Heart right ventricle (tissue), 16 donors: Measurements from ENCODE around the gene B4GALT5. TPM values are rescaled to one million over a fixed set of nuclear protein-coding genes. Genes with fewer than 3 reads are reported as not detected.

ENCODE experiments used
- ATAC-seq, 8 donors: fragments of 200-7000 bp; cut with Tn5 transposase; one replicate each; pipeline ENCODE4 v1.9.1; 2020; ENCODE audit warnings: mild to moderate bottlenecking in 8 of 8, moderate library complexity in 8 of 8, moderate number of reproducible peaks in 1 of 8
- DNase-seq, 2 donors: peaks; one replicate each; pipeline ENCODE4 v3.0.0-alpha.2; 2020
- H3K27ac ChIP-seq, 10 donors: fragments of 200-600 bp; sonication (generic) in 2 of 10; one replicate each; pipeline versions ENCODE4 v1.5.0 to v1.8.0; 2020 to 2022; ENCODE audit warnings: mild to moderate bottlenecking in 3 of 10
- H3K27me3 ChIP-seq, 7 donors: fragments of 200-600 bp; one replicate each; pipeline ENCODE4 v1.8.0; 2021 to 2022; ENCODE audit warnings: mild to moderate bottlenecking in 2 of 7
- H3K36me3 ChIP-seq, 9 donors: fragments of 200-600 bp; sonication (generic) in 1 of 9; one replicate each; pipeline versions ENCODE4 v1.5.0 to v1.8.0; 2020 to 2022; ENCODE audit warnings: mild to moderate bottlenecking in 2 of 9
- H3K4me1 ChIP-seq, 9 donors: fragments of 200-600 bp; sonication (generic) in 1 of 9; one replicate each; pipeline versions ENCODE4 v1.5.0 to v1.8.0; 2020 to 2022; ENCODE audit warnings: mild to moderate bottlenecking in 4 of 9
- H3K4me3 ChIP-seq, 10 donors: fragments of 200-600 bp; sonication (generic) in 2 of 10; one replicate each; pipeline versions ENCODE4 v1.5.0 to v1.8.0; 2020 to 2022; ENCODE audit warnings: mild to moderate bottlenecking in 7 of 10, moderate library complexity in 2 of 10
- H3K9me3 ChIP-seq, 11 donors: fragments of 200-600 bp in 10 of 11; sonication (generic) in 2 of 11; one replicate each; pipeline versions ENCODE4 v1.5.0 to v1.8.0; 2013 to 2022; ENCODE audit warnings: mild to moderate bottlenecking in 2 of 11, control low read depth in 1 of 11, moderate library complexity in 1 of 11
- WGBS, 2 donors: extraction: QIAGEN DNeasy Blood & Tissue Kit; methylation state at CpG; one replicate each; pipeline ENCODE4 v1.1.7; 2013; ENCODE audit warnings: inconsistent platforms in 1 of 2; 5-methylcytosine and 5-hydroxymethylcytosine counted together
- intact Hi-C, 10 donors: fragments of 100-400 bp; cut with DNase I; formaldehyde crosslinking; loops; one replicate each; pipeline versions ENCODE4 v1.11.1 to v1.14.2; 2022
- polyA plus RNA-seq, 2 donors: library from polyadenylated mRNA; stranded (reverse); fragments of 200-250 nt; gene quantifications; one replicate each; pipeline ENCODE4 v1.2.3, GENCODE V29; 2013
- total RNA-seq, 10 donors: library from RNA; stranded (reverse); fragmentation: NEBNext Ultra II Directional in 3 of 10; extraction: Animal tissue kit (Norgen Biotek cat#: 25700) in 3 of 10; gene quantifications; one replicate each; pipeline versions ENCODE4 v1.2.1 to v1.2.4, GENCODE V29; 2021 to 2023
- TF ChIP-seq, protein P1 (sequence below), 9 donors: fragments of 200-600 bp; sonication (generic) in 2 of 9; IDR thresholded peaks; one replicate each; pipeline versions ENCODE4 v1.5.0 to v1.8.0; 2021 to 2022; ENCODE audit warnings: antibody characterized with exemption in 9 of 9, mild to moderate bottlenecking in 5 of 9, moderate library complexity in 1 of 9
- donor health status: Arrhythmogenic right ventricular cardiomyopathy.
- donor health status: ischemic (EF 13 %, LVEDD 7.1; RV severe dilation, severe dysfunction).
- donor health status: healthy with polysubstance abuse.
- donor health status: DM: no; HTN: yes; CAD: no.
- donor health status: DM: no; HTN: no; CAD: no.
- donor health status: ischemic (EF 25% LVEDD 6.9; RV normal size, moderate dysfunction).
- donor health status: ischemic (EF 25% LVEDD 5.7; RV mildly dilated, moderate dysfunction).
- donor health status: healthy.
- donor health status: DM: yes; HTN: yes; CAD: no.
- donor health status: Ischemic cardiomyopathy.
- donor health status: ischemic (EF 35%, LVEDD 5.7; RV mildly dilated, moderate dysfunction).
- donor health status: nonischemic (EF 11% LVEDD 7.7; RV severe dilation, severe dysfunction).
- donor health status: DM: yes; HTN: yes; CAD: no.
- donor health status: PGD.
- donor health status: ischemic (EF 29% LVEDD 5.4; RV normal size, mild dysfunction).
- donor health status: nonischemic (EF 23%, LVEDD 6.1; RV moderate dilation, normal function).

B4GALT5 gene
- total and polyA plus RNA-seq, 12 donors: 7.4 to 61.6 (median 29.6) TPM

DNA sequence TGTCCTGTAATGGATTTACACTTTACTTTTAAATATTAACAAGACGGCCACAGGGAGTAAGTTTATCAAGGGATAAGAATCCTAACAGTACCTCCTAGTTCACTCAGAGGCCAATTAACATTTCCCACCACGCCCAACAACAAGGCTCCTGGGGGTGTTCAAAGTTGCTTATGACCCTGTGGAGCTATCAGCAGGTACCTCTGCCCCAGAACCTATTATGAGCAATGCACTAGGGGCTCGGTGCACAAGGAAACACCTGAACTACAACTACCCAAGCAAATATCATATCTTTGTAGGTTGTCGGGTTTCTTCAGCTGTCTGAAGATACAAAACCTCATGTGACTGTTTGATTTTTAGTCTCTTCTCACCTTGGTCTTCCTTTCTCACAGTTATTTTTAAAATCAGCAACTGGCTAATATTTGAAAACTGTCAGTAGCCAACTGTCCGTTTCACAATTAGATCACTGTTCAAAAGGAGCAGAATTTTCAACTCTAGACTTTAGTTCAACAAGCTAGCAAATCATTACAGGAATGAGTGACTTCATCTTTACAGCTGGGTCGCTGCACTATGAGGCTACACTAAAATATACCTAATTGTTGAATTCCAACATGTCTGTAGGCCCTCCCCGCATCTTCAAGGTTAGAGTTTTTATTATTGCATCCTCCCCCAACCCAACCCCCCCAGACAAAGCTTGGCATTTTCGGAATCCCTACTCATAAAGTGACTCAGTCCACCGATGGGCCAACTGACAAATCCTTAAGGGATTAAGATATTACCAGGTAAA lies 38.1 kb downstream of the B4GALT5 start:
- DNase-seq (no peak), ATAC-seq (peak in 1 of 8 donors; percentile 5)
- TF ChIP-seq, protein P1, sequence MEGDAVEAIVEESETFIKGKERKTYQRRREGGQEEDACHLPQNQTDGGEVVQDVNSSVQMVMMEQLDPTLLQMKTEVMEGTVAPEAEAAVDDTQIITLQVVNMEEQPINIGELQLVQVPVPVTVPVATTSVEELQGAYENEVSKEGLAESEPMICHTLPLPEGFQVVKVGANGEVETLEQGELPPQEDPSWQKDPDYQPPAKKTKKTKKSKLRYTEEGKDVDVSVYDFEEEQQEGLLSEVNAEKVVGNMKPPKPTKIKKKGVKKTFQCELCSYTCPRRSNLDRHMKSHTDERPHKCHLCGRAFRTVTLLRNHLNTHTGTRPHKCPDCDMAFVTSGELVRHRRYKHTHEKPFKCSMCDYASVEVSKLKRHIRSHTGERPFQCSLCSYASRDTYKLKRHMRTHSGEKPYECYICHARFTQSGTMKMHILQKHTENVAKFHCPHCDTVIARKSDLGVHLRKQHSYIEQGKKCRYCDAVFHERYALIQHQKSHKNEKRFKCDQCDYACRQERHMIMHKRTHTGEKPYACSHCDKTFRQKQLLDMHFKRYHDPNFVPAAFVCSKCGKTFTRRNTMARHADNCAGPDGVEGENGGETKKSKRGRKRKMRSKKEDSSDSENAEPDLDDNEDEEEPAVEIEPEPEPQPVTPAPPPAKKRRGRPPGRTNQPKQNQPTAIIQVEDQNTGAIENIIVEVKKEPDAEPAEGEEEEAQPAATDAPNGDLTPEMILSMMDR (IDR thresholded peaks at IDR 0.05): no peak
- Histone ChIP-seq H3K9me3 (no peaks in the 10 kb centered on the region), H3K4me3 (no peak overlapping the region), H3K36me3 (no peaks in the 10 kb centered on the region), H3K27ac (peak overlapping the region in 2 of 10 donors; percentile 88 to 92), H3K4me1 (peaks cover 16 to 92% (median 84%) of the 10 kb centered on the region in 9 donors), H3K27me3 (no peaks in the 10 kb centered on the region)
- whole genome bisulfite sequencing, 2 donors: 79 to 81% methylated on average over 9 of the region's 9 CpGs
- intact Hi-C loops: no loop called here

DNA sequence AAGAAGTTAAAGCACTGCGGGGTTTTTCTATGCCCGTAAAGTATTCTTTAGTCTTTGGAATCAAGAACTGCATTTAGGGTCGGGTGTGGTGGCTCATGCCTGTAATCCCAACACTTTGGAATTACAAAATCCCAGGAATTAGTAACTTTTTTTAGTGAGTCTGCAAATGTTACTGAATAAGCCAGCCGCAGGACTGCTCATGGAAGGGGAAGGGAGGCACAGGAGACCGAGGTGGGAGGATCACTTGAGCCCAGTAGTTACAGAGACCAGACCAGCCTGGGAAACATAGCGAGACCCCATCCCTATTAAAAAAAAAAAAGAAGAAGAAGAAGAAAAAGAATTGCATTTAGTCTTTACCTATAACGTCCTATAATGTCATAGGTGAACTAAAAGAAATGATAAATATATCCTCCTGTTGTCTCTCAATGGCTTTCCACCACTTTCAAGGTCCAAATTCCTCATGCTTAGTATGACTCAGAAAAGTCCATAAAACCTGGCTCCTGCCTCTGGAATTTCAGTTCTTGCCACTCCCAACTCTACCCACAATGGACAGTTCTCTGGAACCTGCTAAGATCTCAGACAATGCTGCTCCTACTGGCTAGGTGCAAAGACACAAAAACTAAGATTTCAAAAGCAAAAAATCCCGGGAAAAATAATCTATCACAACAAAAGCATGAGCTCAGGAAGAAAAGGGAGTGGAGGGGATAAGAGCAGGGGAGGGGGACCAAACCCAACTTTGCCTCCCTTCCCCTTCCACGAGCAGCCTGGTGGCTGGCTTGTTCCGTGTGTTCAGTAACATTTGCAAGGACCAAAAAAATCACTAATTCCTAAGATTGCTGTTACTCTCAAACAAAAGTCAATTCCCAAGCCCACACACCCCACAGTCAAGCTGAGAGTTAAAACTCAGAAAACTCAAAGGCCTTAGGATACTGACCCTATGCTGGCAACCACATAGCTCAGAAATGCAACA lies 39.0 kb downstream of the B4GALT5 start:
- intact Hi-C loops: loop anchor here in 1 of 10 donors (5.0 kb wide), 1 partner anchor 867 kb away; no protein-coding TSS in a partner anchor
- Histone ChIP-seq H3K27me3 (no peaks in the 10 kb centered on the region), H3K36me3 (no peaks in the 10 kb centered on the region), H3K27ac (peak overlapping the region in 2 of 10 donors; percentile 88 to 92), H3K4me1 (peaks cover 16 to 92% (median 88%) of the 10 kb centered on the region in 9 donors), H3K4me3 (no peak overlapping the region), H3K9me3 (no peaks in the 10 kb centered on the region)
- peak in 2 of 8 donors; percentile 32 to 53 for ATAC-seq
- TF ChIP-seq, protein P1 (IDR thresholded peaks at IDR 0.05): peak in 2 of 9 donors; percentile 14 to 19
- no peak for DNase-seq
- WGBS, 2 donors: 80 to 82% methylated on average over 10 of the region's 10 CpGs

DNA sequence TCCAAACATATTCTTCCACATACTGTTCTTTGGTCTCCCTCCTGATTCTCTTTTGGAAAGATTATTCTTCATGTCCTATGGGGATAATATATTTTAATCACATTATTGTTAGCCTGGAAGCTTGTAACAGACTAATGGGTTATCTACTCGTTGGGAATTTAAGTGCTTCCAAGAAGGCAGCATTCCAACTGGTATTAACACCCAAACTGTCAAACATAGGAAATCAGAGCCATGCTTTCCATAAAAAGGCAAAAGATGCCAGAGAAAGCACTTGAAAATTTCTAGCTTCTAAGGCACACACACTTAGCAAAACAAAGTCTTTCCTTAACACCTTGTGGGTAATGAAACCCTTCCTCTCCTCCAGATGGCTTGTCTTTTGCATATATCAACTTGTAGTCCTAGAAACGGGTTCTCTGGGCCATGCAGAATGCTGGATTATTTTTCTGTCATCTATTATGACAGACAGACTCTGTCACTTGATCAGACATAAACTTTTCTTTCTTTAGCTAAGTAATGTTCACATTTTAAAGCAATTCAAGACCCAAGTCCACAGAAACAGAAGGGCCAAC lies 41.5 kb downstream of the B4GALT5 start:
- H3K27ac ChIP-seq: no peak overlapping the region
- no peak overlapping the region for H3K4me3 ChIP-seq
- H3K4me1 ChIP-seq: peaks cover 6 to 89% (median 82%) of the 10 kb centered on the region in 9 donors
- H3K36me3 ChIP-seq: no peaks in the 10 kb centered on the region
- ATAC-seq (no peak), DNase-seq (no peak)
- intact Hi-C loops: loop anchor here in 1 of 10 donors (5.0 kb wide), 1 partner anchor 865 kb away; no protein-coding TSS in a partner anchor
- TF ChIP-seq, protein P1 (IDR thresholded peaks at IDR 0.05): no peak
- no peaks in the 10 kb centered on the region for H3K9me3 ChIP-seq
- no peaks in the 10 kb centered on the region for H3K27me3 ChIP-seq
- WGBS, 2 donors: 28 to 34% methylated on average over 2 of the region's 2 CpGs

DNA sequence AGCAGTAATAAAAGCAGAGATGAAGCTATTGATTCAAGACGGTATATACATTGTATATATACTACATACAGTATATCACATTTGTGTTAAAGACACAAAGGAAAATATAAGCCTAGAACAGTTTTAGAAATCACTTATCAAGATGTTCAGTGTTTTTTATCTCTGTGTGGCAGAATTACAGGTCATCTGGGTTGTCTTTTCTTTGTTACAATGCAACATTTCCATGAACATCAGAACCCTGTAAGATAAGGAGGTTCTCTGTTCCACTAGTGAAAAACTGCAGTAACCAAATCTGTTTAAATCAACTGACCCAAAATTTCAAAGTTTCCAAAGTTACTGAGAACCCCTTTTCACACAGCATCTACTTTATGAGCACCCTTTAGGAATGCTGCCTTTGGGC lies 42.2 kb downstream of the B4GALT5 start:
- H3K27me3 ChIP-seq: no peaks in the 10 kb centered on the region
- TF ChIP-seq, protein P1 (IDR thresholded peaks at IDR 0.05): no peak
- intact Hi-C loops: loop anchor here in 1 of 10 donors (5.0 kb wide), 1 partner anchor 864 kb away; no protein-coding TSS in a partner anchor
- WGBS, 2 donors: 0 to 59% methylated on average over 1 of the region's 1 CpG
- no peak overlapping the region for H3K27ac ChIP-seq
- H3K4me3 ChIP-seq: no peak overlapping the region
- H3K4me1 ChIP-seq: peaks cover 3 to 89% (median 77%) of the 10 kb centered on the region in 9 donors
- ATAC-seq: no peak
- H3K9me3 ChIP-seq: no peaks in the 10 kb centered on the region
- no peaks in the 10 kb centered on the region for H3K36me3 ChIP-seq
- no peak for DNase-seq
